ENCODE data around the gene MACROD1. TPM values are rescaled to one million over a fixed set of nuclear protein-coding genes. Genes with fewer than 3 reads are reported as not detected.

The MACROD1 gene
- total and polyA plus RNA-seq, 2 experiments from 2014 or later: 21.2 to 29.8 TPM

DNA sequence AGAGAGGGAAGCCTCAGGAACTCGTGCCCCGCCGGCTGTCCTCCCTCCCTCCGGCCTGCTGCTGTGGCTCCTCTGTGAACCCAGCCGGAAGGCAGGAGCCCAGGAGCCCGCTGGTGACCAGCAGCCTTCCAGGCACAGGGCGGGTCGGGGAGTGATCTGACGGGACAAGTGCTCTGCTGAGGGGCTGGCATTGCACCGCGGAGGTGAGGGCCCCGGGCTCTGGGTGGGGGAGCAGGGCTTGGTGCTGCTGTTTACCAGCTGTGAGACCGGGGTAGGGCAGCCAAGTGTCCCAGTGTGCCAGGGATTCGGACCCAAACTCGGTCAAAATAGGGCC lies 76.9 kb downstream of the MACROD1 start:
- no peaks in the 10 kb centered on the region for H4K20me1 ChIP-seq (ENCODE audit: insufficient read depth, poor library complexity, severe bottlenecking)
- H3K9me3 ChIP-seq (ENCODE audit: low read depth): no peaks in the 10 kb centered on the region
- H3K4me1 ChIP-seq (ENCODE audit: insufficient read depth): peaks cover 56% of the 10 kb centered on the region
- no peak for DNase-seq (ENCODE audit: low spot score)
- WGBS (ENCODE audit: low lambda C conversion rate, missing lambda C conversion rate): 86% methylated on average over 11 of the region's 15 CpGs
- no peak overlapping the region for H3K4me3 ChIP-seq
- no peak overlapping the region for H2AFZ ChIP-seq
- H3K36me3 ChIP-seq (replicated peaks; ENCODE audit: insufficient read depth, low read depth): no peaks in the 10 kb centered on the region
- TF ChIP-seq EZH2 (IDR thresholded peaks at IDR 0.05; ENCODE audit: borderline replicate concordance) (no peak), EZH2phosphoT487 (IDR thresholded peaks at IDR 0.05; ENCODE audit: low read depth, severe bottlenecking, unreplicated experiment) (no peak)
- TF ChIP-seq, protein P1, sequence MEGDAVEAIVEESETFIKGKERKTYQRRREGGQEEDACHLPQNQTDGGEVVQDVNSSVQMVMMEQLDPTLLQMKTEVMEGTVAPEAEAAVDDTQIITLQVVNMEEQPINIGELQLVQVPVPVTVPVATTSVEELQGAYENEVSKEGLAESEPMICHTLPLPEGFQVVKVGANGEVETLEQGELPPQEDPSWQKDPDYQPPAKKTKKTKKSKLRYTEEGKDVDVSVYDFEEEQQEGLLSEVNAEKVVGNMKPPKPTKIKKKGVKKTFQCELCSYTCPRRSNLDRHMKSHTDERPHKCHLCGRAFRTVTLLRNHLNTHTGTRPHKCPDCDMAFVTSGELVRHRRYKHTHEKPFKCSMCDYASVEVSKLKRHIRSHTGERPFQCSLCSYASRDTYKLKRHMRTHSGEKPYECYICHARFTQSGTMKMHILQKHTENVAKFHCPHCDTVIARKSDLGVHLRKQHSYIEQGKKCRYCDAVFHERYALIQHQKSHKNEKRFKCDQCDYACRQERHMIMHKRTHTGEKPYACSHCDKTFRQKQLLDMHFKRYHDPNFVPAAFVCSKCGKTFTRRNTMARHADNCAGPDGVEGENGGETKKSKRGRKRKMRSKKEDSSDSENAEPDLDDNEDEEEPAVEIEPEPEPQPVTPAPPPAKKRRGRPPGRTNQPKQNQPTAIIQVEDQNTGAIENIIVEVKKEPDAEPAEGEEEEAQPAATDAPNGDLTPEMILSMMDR (IDR thresholded peaks at IDR 0.05; ENCODE audit: poor library complexity): no peak
- H3K9me2 ChIP-seq (replicated peaks; ENCODE audit: insufficient read depth): no peaks in the 10 kb centered on the region
- no peak overlapping the region for H3K4me2 ChIP-seq
- no peaks in the 10 kb centered on the region for H3K27me3 ChIP-seq
- H3K79me2 ChIP-seq: no peaks in the 10 kb centered on the region
- no peak overlapping the region for H3K27ac ChIP-seq

DNA sequence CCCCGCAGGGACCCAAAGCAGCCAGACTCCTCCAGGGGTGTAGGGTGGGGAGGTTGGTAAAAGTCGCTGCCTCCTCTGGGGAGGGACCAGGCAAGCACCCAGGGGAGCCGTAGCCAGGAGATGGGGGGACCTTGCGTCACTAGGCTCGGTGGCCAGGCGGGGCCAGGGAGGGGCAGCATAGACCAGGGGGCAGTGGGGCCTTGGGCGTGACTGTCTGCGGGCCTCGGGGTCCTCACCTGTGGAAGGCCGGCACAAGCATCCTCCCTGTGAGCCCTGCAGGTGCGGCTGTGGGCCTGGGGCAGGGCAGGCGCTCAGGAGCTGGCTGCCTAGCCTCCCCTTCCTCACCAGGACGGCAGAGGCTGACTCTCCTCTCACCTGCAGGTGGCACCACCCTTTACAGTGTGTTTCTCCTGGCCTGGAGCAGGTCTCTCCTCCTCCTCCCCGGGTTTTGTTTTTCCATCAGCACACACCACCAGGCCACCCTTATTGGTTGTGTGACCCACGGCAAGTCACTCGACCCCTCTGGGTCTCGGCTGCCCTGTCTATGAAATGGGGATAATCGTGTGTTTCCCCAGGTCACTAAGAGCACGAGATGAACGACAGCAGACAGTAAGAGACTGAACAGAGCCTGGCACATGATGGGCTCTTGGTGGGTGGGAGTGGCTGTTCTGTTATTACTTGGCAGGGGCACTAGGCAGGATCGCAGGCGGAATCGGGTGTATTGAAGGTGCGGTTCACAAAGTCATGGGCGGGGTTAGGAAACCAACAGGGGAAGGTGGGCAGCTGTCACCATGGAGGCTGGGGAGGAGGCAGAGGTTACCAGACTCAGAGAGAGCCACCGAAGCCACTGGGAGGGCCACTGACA lies 77.5 kb downstream of the MACROD1 start:
- Histone ChIP-seq H3K4me3 (no peak overlapping the region), H3K4me1 (ENCODE audit: insufficient read depth) (peaks cover 50% of the 10 kb centered on the region), H3K36me3 (replicated peaks; ENCODE audit: insufficient read depth, low read depth) (no peaks in the 10 kb centered on the region), H3K9me3 (ENCODE audit: low read depth) (no peaks in the 10 kb centered on the region), H3K4me2 (no peak overlapping the region), H4K20me1 (ENCODE audit: insufficient read depth, poor library complexity, severe bottlenecking) (no peaks in the 10 kb centered on the region), H3K27me3 (no peaks in the 10 kb centered on the region), H3K27ac (no peak overlapping the region), H2AFZ (no peak overlapping the region), H3K79me2 (no peaks in the 10 kb centered on the region), H3K9me2 (replicated peaks; ENCODE audit: insufficient read depth) (no peaks in the 10 kb centered on the region)
- TF ChIP-seq, protein P1 (IDR thresholded peaks at IDR 0.05; ENCODE audit: poor library complexity): peak; percentile 42
- TF ChIP-seq EZH2phosphoT487 (IDR thresholded peaks at IDR 0.05; ENCODE audit: low read depth, severe bottlenecking, unreplicated experiment): no peak
- whole genome bisulfite sequencing (ENCODE audit: low lambda C conversion rate, missing lambda C conversion rate): 75% methylated on average over 20 of the region's 26 CpGs
- no peak for DNase-seq (ENCODE audit: low spot score)

DNA sequence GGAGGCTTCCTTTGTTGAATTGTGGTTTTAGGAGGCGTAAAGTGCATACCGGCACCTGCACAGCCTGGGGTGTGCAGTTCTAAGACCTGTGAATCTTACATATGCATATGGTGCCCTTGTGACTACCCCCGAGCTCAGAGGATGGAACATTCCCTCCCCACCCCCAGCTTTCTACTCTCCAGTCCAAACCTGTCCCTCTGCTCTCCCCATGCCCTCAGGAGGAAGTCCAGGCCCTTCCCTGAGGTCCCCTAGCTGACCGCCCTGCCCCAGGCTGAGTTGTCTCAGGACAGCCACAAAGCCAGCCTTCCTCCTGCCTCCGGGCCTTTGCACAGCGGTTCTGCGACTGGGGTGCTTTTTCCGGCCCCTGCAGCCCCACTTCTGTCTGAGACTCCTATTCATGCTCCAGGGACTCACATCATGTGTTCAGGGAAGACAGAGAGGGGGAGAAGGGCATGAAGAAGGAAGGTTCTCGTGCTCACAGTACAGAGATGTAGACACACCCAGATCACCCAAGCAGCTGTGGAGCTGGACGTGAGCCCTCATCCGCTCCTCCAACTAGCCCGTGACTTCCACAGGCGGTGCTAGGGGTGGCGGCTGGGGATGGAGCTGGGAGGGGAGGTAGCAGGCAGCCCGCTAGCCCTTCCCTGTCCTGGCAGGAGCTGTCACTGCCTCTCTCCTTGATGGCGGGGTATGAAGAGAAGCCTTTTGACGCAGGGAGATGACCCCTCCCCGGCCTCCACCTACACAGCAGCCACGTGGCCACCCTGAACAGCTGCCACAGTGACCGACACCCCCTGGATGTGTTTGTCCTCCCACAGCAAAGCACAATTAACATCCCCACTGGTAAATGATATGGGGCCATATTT lies 79.4 kb downstream of the MACROD1 start:
- TF ChIP-seq EZH2phosphoT487 (IDR thresholded peaks at IDR 0.05; ENCODE audit: low read depth, severe bottlenecking, unreplicated experiment) (no peak), EZH2 (IDR thresholded peaks at IDR 0.05; ENCODE audit: borderline replicate concordance) (no peak)
- TF ChIP-seq, protein P1 (IDR thresholded peaks at IDR 0.05; ENCODE audit: poor library complexity): no peak
- H2AFZ ChIP-seq: no peak overlapping the region
- no peaks in the 10 kb centered on the region for H3K9me3 ChIP-seq (ENCODE audit: low read depth)
- no peaks in the 10 kb centered on the region for H3K9me2 ChIP-seq (replicated peaks; ENCODE audit: insufficient read depth)
- H3K4me3 ChIP-seq: no peak overlapping the region
- no peaks in the 10 kb centered on the region for H3K27me3 ChIP-seq
- no peak overlapping the region for H3K4me2 ChIP-seq
- DNase-seq (ENCODE audit: low spot score): peak; percentile 59
- H4K20me1 ChIP-seq (ENCODE audit: insufficient read depth, poor library complexity, severe bottlenecking): no peaks in the 10 kb centered on the region
- no peaks in the 10 kb centered on the region for H3K36me3 ChIP-seq (replicated peaks; ENCODE audit: insufficient read depth, low read depth)
- H3K4me1 ChIP-seq (ENCODE audit: insufficient read depth): peaks cover 45% of the 10 kb centered on the region
- peak overlapping the region; percentile 34 for H3K27ac ChIP-seq
- 73% methylated on average over 17 of the region's 20 CpGs for WGBS (ENCODE audit: low lambda C conversion rate, missing lambda C conversion rate)
- H3K79me2 ChIP-seq: no peaks in the 10 kb centered on the region

Data from hepatocyte (in vitro differentiated cells).